ENCODE results near the gene LHPP.

LHPP gene

DNA sequence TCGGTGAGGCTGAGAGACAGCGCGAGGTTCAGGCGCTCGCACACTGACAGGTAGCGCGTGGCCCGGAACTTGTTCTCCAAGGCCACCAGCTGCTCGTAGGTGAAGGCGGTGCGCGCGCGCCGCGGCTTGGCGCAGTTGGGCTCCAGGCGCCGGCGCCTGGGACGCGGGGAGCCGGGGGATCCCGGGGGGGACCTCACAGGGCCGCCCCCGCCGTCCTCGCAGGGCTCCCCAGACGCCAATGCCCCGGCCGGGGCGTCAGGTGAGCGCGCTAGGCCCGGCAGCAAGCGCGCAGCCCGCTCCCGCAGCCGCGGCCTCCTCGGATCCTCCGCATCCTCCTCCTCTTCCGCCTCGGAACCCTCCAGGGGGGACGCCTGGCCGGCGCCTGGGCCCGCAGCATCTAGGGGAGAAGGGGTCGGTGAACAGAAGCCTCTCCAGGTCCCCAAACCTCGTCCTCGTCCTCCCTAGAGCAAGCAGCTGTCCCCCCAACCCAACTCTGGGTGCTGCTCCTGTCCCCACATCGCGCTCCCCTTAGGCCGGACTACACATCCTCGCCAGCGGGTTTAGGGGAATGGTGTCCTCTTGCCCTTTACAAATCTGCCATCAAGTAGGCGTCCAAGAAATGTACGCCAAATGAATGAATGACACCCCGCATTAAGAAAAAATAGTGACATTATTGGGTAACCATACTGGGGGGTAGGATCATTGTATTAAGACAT, 13.7 kb upstream of the LHPP start:
- no peak for DNase-seq (ENCODE audit: low read depth in 2 of 2)

DNA sequence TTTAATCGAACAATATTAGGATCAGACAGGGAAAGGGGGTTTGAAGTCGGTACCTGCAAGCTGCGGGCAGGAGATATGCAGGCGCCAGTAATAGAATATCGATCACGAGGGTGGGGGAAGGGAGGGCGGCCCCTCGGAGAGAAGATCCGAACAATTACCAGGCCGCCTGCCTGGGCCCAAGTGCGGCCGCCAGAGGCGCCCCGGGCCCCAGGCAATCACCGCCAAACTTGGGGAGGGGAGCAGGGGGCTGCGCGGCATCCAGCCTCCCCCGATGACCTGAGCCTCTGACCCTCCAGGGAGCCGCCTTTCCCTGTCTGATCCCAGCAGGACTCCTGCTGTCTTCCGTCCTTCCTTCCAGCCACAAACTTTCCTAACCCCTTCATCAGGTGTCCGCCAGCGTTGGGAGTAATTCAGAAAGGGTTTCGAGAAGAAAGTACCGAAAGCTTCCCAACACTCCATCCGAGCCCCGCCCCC, 12.9 kb upstream of the LHPP start:
- no peak for DNase-seq (ENCODE audit: low read depth in 2 of 2)

DNA sequence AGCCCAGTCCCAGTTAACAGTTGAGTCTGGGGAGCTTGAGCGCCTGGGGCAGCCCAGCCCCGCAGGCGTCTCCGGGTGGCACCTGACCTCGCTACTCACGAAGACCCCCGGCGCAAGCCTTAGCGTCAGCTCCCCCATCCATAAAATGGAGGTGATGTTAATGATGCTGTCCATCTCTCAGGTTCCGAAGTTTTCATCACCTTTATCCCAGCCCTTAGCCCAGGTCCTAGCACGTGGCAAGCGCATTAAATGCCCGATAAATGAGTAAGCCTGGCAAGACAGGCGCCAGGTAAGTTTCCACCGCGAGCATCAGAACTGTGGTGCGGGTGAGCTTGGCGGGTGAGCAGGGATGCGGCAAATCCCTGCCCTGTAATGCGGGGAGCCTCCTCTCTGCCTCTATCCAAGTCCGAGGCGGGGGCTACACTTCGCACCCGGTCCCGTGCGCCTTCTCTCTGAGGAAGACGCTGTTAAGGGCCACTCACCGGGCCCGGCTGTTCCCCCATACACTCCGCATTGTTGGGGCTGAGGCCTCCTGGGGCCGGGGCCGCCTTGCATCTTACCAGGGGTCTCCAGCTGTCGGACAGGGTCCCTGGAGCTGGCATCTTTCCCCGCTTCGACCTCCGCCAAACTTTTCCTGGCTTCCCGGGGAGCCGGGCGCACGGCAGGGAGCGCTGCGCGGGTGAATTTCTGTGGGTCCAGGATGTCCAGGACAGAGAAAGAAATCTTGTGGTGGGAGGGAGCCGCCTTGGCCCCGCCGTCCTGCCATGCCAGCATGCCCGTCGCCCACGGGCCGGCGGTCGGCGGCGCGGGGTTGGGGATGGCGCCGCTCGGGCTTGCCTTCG, 12.2 kb upstream of the LHPP start:
- DNase-seq (ENCODE audit: low read depth in 2 of 2) = no peak

DNA sequence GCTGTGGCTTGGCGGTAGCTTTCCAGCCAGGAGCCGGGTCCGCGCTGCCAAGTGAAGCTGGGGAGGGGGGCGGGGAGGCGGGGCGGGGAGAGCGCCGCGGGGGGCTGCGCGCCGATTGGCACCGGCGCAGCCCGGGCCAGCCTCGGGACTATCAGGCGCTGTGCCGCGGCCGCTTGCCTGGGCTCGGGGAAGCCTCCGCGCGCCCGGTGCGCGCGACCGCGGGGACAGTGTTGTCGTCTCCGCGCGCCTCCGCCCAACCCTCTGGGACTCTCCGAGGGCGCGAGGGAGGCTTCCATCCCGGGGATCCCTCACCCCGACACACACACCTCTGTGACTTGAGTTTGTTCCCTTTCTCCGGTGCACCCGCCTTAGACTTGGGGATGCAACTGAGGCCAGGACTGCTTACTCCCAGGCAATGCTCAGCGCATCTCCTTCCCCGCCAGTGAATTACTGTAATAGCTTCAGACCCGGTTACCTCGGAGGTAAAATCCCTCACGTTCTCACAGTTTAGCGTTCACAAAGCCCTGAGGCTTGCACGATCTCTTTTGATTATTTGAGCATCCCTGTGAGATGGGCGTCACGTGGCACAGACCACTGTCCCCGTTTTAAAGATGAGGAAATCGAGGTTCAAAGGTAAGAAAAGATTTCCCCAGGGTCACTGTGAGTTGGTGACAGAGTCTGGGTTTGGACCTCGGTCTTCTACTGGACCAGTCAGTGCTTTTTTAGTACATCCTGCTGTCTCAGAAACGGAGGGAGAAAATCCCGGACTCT, 11.4 kb upstream of the LHPP start, which contains the start of gene NKX1-2:
TSS of gene NKX1-2 (minus strand) at position 24 of the 771 bp plus-strand sequence. CDS start 92 bp downstream, outside the sequence.
- DNase-seq (ENCODE audit: low read depth in 2 of 2) = no peak

DNA sequence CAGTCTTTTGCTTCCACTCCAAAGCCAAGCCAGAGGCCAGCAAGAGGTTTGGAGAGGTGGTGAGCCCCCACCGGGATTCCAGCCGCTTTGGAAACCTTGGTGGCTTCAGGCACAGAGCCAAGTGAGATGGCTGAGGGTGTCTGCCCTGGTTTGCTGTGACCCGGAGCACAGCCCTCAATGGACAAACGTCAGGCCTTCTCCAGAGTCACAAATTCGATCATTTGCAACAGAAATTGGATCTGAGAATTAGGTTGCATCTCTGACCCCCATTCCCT, 10.9 kb upstream of the LHPP start:
- no peak for DNase-seq (ENCODE audit: low read depth in 2 of 2)

DNA sequence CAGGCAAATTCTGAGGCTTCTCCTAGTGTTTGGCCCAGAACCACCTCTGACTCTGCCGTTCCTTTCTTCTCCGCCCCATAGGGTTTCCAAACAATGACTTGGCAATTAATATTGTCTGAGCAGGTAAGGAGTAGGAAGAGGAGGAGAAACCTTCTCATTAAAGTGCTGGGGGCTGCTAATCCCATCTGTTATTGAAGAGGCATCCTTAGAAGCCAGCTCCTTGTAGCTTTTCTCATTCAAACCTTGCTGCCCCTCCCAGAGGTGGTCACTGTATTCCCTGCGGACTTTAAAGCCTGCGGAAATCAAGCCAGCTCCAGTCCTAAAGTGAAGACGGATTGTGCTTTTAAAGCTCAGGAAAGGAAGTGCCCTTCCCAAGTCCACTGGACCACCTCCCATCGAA, 10.3 kb upstream of the LHPP start:
- DNase-seq (ENCODE audit: low read depth in 2 of 2) = no peak

DNA sequence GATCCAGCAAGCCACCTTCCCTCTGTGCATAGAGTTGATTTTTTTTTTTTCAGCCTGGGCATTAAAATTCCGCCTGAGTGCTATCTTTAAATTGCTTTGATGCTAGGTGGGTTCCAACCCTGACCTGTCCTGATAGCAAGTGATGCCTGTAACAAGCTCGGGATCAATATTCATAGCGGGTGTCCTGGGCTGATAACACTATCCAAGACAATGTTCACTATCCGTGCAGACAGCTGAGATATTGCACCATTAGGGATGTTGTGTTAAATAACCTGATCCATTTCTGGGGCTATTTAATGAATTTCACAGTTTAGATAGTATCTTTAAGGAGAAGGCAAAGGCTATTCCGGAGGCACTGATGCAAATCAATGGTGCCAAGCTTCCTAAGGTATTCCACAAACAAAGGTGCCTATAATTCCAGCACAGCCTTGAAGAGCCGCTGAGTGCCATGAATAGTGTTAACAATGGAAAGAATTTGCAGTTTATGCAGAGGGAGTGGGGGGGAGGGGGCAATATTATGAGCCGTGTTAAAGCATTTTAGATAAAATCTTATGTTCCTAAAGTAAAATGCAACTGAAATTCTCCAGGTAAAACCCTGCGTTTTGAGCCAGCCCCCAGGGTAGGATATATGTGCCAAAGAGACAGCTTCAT, 7.5 kb upstream of the LHPP start:
- no peak for DNase-seq (ENCODE audit: low read depth in 2 of 2)

DNA sequence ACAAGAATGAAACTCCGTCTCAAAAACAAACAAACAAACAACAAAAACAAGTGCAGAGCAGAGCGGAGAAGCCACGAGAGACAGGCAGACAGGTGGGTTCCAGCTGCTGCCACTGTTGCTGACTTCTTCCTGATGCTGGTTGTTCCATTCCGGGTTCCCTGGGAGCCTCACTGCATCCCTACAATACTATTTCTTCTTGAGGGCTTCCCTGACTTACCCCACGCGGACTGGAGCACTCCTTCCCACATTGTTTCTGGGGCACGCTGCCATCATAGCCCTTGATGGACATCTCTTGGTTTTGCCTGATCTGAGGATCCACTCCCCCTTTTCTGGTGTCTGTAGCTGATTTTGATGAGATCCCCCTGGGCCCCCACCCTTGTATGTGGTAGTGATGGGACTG, 6.2 kb upstream of the LHPP start:
- no peak for DNase-seq (ENCODE audit: low read depth in 2 of 2)

DNA sequence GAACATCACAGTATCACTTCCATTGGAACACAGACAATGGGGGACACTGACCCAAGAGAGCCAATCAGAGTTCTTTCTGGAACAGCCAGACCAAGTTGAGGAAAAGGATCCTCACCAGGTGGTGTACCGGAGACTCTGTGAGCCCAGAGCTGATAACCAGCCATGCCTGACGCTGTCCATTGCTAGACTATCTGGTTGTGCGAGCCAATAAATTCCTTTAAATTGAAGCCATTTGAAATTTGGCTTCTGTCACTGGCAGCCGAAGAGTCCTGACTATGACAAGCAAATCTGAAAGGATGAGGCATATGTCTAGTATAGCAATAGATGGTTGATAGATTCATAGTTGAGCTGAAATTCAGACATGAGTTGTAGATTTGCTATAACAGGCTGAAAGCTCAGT, 3.1 kb upstream of the LHPP start:
- DNase-seq (ENCODE audit: low read depth in 2 of 2) = no peak

DNA sequence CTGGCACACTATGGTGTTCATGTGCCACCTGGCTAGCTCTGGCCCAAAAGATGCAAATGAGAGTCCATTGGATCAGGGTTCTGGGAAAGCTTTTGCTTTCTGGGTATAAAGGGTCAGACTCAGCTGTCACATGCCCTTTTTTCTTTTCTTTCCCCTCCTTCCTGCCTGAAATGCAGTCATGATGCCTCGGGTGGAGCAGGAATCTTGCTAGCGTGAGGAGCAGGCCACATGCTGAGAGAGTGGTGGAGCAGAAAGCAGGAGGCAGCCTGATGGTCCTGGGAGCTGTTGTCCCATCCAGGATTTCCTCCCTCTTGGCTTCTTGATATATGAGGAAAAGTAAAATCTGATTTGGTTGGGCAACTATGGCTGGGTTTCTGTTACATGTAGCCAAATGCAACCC, 2.7 kb upstream of the LHPP start:
- no peak for DNase-seq (ENCODE audit: low read depth in 2 of 2)

DNA sequence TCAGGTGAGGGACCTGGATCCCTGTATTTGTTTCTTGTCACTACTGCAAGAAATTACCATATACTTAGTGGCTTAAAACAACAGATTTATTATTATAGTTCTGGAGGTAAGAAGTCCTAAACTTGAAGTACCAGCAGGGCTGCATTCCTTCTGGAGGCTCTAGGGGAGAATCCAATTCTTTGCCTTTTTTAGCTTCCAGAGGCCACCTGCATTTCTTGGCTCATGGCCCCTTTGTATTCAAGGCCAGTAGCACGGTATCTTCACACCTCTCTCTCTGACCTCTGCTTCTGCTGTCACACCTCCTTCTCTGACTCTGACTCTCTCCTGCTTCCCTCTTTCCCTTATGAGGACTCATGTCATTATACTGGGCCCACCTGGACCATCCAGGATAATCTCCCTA, 2.2 kb upstream of the LHPP start:
- DNase-seq (ENCODE audit: low read depth in 2 of 2) = no peak

DNA sequence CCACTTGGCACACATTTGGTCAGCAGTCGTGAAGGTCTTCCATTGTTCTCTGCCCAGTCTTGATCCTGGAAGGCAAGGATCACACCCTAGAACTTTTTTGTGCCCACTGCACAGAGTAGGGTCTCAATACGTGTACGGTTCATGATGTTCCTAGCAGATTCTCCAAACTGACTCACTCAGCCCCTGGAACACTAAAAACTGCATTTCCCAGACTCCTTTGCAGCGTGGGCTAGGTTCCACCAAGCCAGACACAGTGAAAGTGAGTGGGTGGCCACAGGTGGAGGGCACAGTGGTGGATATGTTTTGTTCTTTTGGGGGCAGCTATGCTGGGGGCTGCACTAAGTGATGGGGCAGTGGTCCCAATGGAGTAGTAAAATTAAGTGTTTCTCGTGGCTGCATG, 1.5 kb upstream of the LHPP start:
- no peak for DNase-seq (ENCODE audit: low read depth in 2 of 2)

DNA sequence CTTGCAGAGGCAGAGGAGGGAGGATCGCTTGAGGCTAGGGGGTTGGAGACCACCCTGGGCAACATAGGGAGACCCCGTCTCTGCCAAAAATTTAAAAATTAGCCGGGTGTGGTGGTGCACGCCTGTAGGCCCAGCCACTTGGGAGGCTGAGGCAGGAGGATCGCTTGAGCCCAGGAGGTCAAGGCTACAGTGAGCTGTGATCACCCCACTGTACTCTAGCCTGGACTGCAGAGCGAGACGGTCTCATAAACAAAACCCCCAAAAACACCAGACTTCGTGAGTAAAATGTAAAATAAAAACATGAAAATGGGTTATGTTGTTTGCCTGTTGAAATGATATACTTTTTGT, 699 bp downstream of the LHPP start:
- no peak for DNase-seq (ENCODE audit: low read depth in 2 of 2)

DNA sequence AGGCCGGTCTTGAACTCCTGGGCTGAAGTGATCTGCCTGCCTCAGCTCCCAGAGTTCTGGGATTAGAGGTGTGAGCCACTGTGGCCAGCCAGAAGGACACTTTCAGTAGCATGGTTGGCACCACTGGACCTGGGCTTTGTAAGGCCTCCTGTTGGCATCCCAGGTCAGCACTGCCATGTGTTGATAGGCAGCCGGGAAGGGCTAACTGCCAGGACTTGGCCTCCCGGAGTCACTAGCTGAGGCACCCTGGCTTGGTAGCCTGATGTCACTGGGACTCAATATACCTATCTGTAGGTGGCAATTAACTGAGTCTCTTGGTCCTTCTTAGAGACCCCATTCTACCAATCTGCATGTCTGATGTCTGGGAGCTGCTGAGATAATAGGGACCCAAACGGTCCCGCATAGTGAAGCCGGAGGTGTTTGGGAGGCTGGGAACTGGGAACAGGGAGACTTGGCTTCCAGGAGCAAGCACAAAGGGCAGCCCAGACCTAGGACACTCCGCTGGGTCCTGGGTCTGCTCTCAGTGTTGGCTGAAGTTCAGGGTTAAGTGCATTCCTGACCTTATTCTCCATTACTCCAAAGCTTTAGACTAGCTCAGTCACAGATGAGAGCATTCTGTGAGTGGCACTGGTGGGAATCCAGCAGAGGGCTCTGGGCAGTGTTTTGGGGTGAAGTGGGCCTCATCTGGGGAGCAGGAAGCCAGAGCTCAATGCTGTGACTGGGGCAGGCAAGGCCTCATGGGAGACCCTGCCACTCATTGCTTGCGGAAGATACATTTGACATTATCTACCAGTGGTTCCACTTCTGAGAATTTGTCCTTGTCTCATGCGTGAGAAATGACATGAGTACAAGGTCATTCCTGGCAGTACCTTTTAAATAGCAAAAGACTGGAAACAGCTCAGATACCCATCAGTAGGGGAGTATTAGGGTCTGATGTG, 2.7 kb downstream of the LHPP start:
- no peak for DNase-seq (ENCODE audit: low read depth in 2 of 2)

DNA sequence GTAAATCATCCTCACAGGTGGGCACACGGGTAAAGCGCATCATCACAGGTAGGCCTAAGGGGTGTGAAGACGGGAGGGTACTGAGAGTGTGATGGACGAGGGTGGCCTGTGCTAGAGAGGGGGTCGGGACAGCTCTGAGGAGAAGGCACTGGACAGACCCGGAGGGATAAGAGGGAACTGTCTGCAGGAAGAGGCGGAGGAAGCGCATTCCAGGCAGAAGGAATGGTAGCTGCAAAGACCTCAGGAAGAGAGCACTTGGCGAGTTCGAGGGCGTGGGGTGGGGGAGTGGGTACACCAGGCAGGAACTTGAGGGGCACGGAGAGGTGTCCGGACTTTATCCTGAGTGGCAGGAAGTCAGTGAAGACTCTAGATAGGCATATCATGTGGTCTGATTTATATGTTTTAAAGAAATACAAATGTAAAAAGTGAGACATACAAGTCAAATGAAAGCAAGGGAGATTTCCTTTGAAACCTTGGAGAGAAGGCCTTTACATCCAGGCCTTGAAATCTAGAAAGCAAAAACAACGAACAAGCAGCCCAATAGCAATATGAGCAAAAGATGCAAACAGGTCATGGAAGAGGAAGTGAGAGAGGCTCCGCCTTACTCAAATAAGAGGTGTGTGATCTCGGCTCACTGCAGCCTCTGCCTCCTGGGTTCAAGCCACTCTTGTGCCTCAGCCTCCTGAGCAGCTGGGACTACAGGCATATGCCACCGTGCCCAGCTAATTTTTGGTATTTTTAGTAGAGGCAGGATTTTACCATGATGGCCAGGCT, 3.6 kb downstream of the LHPP start:
- DNase-seq (ENCODE audit: low read depth in 2 of 2) = no peak

DNA sequence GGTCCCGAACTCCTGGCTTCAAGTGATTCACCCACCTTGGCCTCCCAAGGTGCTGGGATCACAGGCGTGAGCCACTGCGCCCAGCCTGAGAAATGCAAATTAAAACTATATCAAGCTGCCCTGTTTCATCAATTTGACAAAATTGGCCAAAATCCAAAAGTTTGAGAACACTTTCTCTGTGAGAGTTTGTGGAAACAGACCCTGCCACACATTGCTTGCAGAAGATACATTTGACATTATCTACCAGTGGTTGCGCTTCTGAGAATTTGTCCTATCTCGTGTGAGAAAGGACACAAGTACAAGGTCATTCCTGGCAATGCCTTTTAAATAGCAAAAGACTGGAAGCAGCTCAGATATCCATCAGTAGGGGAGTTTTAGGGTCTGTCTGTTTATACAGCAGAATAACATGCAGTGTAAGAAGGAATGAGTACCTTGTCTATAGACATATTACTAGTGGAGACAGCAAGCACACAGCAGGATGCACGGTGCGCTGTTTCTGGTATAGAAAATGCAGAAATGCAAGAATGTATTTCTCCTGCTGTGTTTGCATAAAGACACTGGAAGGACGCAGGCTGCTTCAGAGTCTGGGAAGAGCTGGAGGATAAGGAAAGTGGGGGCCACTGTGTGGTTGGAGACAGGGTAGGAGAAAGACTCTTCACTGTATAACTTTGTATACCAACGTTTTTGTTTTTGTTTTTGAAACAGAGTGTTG, 4.3 kb downstream of the LHPP start:
- no peak for DNase-seq (ENCODE audit: low read depth in 2 of 2)

DNA sequence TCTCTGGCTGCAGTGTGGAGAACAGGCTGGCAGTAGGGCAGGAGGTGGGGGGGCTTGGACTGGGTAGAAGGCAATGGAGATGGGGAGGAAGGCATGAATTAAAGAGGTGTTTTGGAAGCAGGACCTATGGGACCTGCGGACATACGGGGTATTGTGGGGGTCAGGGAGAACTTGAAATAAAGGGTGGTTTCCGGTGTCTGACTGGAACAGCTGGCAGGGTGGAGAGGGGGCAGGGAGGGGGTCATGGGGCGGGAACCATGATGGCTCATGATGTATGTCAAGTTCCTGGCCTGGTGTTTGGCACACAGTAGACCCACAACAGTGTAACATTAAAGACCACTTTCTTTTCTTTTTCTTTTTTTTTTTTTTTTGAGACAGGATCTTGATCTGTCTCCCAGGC, 5.5 kb downstream of the LHPP start:
- DNase-seq (ENCODE audit: low read depth in 2 of 2) = no peak

DNA sequence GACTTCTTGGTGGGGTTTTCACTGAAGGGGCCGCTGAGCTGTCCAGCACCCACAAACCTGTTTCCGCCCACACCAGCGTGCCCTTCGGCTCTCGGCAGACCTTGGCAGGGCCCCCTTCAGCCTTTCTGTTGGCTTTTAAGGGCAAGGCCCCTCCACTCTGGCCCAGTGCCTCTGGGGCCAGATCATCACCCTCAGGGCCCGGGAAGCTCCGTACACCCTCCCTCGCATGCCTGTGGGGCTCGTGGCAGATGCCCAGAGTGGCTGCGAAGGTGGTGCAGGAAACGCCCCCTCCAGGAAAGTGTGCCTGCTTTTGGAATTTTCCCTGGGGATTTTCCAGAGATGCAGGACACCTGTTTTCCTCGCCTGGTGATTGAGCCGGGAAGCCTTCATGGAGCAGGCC, 7.0 kb downstream of the LHPP start:
- DNase-seq (ENCODE audit: low read depth in 2 of 2) = no peak

DNA sequence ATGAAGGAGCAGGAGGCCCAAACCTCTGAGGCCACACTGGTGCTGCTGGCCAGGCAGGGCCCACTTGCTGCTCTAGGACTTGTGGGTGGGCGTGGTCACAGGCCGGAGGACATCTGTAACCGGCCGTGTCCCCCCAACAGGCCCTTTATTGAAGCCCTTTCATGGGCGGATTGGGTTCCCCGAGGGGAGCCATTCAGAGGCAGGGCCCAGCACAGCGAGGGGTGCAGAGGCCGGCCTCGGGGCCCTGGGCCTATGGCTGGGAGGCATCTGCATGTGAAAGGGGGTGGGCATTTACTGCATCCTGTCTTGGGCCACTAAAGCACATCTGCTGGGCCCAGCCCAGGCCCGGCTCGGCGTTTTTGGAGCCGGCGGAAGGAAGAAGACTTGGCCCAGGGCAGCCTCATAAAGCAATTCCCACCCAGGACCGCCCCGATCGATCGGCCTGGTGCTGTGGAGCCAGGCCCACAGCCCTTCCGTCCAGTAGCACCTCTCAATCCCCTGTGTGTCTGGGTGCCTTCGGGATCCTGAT, 8.4 kb downstream of the LHPP start:
- DNase-seq (ENCODE audit: low read depth in 2 of 2) = no peak

Measured in stimulated activated CD8-positive, alpha-beta memory T cell treated with anti-CD3 and anti-CD28 coated beads, Interleukin-2, amount 100 ng/mL, for 1 hour (primary cell).